Right renal pelvis (tissue), 4 donors: ENCODE measurements around the gene ATF6B. TPM values are rescaled to one million over a fixed set of nuclear protein-coding genes. Genes with fewer than 3 reads are reported as not detected.
A peak's percentile ranks its signal among the peaks of the same experiment; 100 is the strongest.
"Not testable (repeated sequence)": the region's sequence is repeated elsewhere in the genome, so short reads cannot be mapped to it uniquely, and the experiment has no call there.

ENCODE experiments used
- DNase-seq, 4 donors: peaks; one replicate each; pipeline ENCODE4 v3.0.0-alpha.2; 2013; ENCODE audit warnings: low read depth in 4 of 4, low spot score in 3 of 4, missing footprints in 1 of 4
- polyA plus RNA-seq, 4 donors: library from polyadenylated mRNA; unstranded; fragments of 120-200 nt; gene quantifications; one replicate each; pipeline ENCODE4 v1.2.1, GENCODE V29; 2013; ENCODE audit not compliant: insufficient read length in 4 of 4

Gene ATF6B
- polyA plus RNA-seq, 4 donors: 98.3 to 104 (median 101) TPM

DNA sequence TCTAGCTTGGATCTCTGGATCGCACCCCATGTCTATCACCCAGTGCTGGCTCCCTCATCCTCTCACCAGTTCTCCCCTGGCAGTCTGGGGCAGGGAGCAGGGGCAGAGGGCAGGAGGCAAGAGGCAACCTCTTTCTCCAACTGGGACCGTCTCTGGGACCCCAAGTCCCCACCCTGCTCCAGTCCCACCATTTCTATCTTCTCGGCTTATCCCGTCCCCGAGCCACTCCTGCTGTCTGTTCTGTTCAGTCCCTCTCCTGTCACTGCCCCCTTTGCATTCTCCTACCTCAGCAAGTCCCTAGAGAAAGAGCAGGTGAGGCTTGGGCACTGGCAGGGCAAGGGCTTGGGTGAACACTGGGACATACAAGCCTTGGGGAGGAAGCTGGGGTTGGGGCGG is 18.3 kb downstream of the ATF6B start:
- DNase-seq: no peak

DNA sequence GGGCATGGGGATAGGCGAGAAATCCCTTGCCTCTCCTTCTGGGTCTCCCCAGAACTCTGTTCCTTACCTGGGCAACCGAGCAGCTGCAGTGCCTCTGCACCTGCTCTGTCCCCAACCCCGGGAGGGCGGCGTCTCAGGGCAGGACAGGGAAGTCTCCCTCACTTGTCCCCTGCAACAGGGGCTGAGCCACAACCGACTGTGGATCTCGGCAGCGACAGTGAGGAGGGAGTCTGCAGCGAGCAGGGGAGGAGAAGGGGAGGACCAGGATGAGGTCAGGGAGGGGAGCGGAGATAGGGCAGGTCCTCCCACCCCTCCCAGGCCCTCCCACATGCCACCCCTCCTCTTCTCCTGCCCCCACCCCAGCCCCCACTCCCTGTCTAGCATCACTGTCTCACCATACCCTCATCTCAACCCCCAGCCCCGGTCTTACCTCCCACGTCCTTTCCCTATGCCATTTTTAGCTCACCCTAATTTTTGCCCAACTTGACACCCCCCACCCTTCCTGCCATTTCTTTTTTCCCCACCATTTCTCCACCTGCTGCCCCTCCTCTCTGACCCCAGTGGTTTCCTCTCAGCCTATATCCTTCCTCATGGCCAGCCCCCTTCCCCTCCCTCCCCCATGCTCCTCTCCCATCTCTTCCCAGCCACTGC is 18.8 kb downstream of the ATF6B start, which contains the start of gene TNXB:
Gene TNXB (minus strand): TSS at position 225 of the 651 bp plus-strand sequence. CDS start 11,140 bp downstream, outside the sequence.
- DNase-seq: no peak

DNA sequence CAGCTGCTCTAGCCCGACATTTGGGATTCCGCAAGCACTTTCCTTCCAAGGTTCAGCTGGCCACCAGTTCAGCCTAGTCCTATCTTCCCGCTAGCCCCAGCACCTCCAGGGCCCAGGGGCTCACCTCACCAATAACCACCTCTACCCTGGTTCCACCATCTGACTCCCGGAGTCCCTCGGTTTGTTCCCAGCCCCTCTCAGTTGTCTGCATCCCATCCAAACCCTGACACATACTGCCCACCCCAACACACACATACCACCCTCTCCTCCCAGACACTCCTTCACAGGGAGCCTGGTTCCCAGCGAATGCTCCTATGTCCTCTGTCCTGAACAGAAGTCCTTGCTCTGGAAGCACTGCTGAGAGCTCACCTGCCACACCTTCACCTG is 19.3 kb downstream of the ATF6B start:
- DNase-seq: no peak

DNA sequence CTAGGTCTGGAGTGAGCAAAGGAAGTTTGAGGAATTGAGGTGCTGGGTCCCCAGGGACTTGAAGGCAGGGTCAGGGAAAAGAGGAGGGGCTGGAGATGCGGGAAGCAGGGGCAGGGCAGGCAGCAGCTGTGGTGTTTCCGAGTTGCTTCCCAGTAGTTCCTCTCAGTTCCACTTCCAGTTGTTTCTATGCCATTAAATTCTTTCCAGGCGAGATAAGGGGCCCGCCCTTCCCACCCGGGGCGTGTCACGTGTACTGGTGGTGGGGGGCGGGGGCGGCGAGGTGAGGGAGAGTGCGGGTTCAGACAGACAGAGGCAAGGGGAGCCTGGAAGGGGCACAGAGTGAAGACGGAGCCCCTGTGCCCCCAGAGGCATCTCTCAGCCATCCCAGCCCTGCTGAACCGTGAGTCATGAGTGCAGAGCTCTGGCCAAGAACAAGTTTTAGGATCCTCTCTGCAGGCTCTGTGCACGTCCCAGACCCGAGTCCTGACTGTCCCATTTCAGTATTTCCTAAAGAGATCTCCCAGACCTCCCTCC is 19.9 kb downstream of the ATF6B start:
- no peak for DNase-seq

DNA sequence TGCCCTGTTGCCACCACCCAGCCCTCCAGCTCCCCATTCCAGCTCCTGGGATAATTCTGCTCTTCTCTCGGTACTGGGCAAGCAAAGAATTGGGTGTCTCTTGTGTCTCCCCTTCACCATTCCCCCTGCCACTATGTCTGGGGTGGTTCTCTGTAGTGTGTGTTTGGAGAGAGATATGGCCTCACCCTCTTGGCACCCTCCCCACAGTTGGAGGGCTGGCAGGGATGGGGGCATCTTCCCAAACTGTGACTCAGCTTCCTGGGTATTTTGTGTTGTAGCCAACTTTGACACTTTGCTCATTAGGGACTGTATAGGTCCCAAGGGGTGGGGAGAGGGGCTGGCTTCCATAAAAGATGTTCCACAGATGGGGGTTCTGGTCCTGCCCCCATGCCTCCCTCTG is 20.6 kb downstream of the ATF6B start:
- DNase-seq: no peak

DNA sequence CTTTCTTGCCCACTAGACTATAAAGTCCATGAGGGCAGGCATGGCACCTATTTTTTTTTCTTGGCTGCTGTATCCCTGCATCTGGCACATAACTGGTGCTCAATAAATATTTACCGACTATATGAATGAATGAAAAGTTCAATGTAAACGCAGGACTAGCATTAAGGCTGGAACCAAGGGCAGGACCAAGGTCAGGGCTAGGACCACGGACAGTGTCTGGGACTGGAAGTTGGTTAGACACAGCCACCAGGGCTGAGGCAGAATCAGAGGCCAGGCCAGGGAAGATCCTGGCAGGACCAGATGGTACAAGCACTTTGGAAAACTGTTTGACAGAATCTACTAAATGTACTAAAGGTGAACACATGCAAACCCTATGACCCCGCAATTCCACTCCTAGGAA is 22.6 kb downstream of the ATF6B start:
- no peak for DNase-seq

DNA sequence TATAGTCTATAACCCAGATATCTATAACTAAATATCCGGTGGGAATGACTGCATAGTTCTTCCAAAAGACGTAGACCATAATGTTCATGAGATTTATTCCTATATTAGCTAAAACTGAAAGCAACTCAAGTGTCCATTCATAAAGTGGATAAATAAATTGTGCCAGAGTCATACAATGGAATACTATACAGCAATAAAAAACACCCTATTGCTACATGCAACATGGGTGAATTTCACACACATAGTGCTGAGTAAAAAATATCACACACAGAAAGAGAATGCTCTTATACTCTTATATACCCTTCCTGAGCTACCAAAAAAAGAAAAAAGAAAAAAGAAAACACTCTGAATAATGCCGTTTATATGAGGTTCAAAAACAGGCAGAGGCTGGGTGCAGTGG is 25.8 kb downstream of the ATF6B start:
- no peak for DNase-seq

DNA sequence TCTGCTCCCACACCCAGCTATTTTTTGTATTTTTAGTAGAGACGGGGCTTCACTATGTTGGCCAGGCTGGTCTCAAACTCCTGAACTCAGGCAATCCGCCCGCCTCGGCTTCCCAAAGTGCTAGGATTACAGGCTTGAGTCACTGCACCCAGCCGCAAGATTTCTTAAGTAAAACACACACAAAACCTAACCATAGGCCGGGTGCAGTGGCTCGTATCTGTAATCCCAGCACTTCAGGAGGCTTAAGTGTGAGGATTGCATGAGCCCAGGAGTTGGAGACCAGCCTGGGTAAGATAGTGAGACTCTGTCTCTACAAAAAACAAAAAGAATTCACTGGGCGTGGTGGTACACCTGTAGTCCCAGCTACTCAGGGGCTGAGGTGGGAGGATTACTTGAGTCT is 27.8 kb downstream of the ATF6B start:
- DNase-seq: not testable (repeated sequence)

DNA sequence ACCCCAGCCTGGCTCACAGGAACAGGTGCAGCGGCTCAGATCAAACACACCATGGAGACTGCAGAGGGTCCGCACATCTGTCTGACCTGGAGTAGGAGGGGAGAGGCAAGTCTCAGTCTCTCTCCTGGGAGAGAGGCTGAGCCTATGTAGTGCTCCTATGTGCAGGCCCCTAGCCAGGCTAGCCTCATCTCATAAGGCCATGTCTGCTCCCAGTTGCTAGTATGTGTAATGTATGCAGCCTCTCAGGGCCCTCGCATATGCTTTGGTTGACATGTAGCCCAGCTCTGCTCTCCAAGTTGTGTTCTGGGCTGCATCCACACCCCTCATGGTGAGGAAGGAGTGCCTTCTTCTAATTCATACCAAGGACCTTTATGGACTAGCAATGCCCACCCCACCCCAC is 30.7 kb downstream of the ATF6B start:
- no peak for DNase-seq

DNA sequence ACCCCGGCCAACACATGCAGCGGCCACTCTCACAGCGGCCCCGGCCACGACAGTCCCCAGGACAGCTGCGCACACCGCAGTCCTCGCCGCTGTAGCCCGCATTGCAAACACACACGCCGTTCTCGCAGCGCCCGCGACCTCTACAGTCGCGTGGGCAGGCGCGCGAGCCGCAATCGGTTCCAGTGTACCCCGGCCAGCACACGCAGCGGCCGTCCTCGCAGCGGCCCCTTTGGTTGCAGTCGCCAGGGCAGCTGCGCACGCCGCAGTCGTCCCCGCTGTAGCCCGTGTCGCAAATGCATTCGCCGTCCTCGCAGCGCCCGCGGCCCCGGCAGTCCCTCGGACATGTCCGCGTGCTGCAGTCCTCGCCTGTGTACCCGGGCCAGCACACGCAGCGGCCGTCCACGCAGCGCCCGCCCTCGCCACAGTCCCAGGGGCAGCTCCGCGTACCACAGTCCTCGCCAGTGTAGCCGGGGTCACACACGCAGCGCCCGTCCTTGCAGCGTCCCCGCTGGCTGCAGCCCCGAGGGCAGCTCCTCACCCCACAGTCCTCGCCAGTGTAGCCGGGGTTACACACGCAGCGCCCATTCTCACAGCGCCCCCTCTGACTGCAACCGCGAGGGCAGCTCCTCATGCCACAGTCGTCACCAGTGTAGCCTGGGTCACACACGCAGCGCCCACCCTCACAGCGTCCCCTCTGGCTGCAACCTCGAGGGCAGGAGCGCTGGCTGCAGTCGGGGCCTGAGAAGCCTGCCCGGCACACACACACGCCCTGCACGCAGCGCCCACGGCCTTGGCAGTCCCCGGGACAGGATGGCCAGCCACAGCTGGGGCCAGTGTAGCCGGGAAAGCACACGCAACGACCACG is 31.4 kb downstream of the ATF6B start:
- DNase-seq: no peak

DNA sequence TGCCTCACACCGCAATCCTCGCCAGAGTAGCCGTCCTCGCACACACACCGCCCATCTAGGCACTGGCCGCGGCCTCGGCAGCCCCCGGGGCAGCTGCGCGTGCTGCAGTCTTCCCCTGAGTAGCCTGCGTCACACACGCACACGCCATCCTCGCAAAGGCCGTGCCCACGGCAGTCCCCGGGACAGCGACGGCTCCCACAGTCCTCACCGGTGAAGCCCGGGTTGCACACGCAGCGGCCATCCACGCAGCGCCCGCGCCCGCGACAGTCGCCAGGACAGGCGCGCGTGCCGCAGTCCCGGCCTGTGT is 32.0 kb downstream of the ATF6B start:
- DNase-seq: no peak

DNA sequence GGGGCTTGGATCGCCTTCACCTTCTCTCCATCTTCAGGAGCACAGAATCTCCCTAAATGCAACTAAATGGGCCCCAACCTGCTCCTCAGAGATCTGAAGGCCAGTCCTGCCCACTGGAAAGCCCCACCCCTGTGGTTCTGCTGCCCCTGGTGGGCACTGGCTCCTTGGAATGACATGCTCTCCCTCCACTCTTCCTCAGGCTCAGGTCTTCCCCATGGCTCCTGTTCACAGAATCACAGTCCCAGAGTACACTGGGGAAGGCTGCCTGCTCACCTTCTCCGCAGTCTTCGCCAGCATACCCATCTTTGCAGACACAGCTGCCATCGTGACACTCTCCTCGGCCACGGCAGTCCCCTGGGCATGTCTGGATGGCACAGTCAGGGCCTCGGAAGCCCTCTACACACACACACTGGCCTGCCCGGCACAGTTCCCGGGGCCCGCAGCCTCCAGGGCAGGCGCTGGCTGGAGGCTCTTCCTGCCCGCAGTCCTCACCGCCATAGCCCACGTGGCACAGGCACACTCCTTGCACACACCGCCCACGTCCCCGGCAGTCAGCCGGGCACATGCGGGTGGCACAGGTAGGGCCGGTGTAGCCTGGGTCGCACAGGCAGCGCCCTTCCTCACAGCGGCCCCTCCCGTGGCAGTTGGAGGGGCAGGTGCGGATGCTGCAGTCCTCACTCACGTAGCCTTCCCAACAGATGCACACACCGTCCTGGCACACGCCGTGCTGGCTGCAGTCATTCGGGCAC is 32.5 kb downstream of the ATF6B start:
- DNase-seq: no peak

DNA sequence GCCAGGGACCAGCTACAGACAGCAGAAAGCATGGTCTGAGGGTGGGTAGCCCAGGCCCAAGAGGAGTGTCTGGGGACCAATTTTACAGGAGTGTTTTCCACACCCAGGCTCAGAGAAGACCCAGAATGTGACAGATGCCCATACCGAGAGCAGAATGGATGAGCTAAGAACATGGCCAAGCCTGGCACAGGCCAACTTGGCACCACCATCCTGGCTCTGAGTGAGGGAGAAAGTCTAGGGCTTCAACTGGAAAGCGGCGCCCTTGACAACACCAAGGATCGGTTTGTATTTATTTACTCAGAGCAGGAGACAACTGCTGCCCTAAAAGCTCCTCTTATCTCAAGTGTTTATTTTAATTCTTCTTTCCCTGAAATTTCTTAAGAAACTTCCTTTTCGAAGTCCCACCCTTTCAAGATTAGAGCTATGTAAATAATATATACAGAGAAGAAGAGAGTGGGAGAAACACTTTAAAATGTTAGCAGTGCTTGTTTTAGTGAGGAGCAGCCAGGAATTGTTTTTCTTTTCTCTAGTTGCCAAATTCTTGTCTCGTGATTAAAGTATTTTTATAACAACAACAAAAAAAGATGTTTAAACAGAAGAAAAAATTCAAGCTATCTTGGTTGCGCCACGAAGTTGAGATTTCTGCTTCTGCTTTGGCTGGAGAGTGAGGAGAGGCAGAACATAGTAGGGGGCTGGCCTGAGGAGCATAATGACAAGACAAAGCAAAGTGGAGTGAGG is 35.1 kb downstream of the ATF6B start:
- DNase-seq: no peak

DNA sequence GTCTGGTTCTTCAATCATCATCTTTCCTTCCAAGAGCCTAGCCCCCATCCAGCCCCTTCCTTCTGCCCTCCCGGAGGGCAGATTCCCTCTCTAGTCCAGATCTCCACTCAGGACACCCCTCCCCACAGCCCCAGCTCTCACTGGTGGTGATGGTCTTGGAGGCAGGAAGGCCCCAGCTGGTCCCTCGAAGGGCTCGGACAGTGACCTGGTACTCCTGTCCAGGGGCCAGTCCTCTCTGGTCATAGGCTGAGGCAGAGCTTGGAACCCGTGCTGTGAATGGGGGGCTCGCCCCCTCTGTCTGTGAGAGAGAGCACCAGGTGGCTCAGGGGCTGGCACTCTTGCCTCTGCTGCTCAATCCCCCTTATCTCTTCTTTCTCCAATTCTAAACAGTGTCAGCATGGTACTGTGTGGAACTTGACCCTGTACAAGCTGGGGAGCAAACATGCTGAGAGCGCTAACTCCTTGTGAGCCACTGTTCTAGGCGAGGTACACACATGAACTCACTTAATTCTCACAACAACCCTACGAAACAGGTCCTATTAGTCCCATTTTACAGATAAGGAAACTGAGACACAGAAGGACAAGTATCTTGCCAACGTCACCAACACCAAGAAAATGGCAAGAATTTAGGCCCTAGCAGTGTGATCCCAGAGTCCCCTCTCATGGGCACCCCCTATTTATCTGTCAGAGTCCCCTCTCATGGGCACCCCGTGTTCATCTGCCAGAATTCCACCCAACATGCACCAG is 38.8 kb downstream of the ATF6B start:
- no peak for DNase-seq

DNA sequence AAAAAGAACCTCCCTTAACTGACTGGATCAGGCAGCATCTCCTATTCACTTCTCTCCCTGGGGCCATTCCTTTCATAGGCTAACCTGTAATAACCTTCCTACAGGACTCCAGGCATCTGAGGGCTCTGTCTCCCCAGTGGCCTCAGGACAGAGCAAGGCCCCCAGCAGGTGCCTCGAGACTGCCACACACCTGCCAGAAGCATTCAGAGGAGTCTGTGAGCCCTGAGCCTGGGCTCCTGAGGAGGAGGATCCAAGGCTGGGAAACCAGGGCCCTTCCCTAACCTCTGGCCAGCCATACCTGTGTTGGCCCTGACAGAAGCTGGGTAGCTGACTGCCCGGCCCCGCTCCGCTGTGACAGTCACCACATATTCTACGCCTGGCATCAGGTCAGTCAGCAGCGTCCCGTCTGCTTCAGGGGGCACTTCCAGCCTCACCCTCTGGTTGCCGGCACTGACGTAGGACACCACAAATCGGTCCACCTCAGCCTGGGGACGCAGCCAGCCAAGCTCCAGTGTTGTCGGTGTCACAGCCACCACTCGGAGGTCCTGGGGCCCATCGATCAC is 39.5 kb downstream of the ATF6B start:
- DNase-seq: no peak

DNA sequence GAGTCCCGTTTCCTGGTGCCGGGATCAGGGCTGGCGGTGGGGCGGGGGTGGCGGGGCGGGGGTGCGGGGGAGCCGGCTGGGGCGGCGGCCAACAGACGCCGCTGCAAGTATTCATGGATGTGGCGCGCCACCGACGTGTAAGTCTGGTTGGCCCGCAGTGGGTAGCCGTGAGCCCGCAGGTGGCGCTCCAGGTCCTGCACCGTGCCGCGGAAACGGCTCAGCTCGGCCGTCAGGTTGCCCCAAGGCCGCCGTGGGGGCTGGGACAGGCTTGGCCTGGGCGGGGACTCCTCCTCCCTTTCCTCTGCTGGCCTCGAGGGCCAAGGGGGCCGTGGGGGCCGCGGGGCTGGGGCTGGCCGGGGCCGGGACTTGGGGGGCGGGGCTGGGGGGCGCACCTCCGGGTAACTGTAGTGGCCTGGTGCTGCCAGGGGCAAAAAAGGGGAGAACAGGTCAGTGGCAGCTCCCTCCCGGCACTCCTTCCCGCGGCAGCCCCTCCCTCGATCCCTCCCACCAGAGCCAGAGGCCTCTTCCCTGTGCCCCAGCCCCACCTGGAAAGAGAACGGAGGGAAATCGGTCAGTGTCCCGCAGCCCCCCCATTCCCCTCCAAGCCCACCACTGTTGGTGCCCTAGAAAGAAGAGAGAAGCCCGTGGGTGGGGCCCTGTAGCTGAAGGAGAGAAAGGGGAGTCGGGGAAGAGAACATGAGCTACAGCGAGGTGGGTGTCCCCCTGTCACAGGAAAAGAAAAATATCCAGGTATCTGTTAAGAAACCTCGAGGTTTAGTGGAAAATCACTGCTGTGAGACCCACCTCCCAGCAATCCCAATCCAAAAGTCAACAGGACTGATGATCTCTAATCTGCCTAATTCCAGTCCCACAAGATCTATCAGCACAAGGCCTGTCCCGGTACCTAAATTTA is 40.2 kb downstream of the ATF6B start:
- peak in 2 of 4 donors; percentile 48 to 55 for DNase-seq

DNA sequence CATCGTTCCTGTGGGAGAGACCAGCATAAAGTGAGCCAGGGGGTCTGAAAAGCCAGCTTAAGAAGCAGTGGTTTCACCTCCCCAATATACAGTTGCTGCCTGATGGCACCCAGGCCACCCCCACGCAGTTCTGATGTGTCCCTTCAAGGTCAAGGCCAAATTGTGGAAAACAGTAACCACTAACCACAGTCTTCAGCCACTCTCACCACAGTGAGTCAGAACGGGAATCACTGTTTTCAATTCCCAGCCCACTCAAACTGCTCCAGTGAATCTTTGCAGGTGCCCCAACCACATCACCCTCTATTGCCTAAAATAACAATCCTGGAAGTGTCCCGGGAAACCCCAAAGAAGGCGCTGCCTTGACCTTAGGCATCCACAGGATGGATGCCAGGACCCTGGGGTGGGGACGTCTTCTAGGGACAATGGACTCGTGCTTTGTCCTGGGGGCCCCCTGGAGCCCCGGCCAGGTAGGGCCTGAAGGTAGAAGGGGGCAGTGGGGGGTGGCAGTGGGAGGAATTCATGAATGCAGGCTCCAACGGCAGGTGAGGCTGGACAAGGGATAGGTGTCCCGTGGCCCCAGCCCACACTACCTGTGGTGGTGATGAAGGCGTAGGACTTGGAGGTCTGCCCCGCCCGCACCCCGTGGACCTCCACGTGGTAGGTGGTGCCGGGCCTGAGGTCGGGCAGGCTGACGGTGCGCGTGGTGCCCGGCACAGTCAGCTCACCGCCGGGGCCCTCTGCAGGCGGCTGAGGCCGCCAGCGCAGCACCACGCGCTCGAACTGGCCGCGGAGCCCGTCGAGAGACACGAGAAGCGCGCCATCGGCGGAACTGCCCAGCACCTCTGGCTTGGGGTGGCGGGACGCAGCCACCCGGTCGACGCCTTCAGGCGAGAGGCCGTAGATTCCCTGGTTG is 41.1 kb downstream of the ATF6B start:
- DNase-seq: no peak
